Fibroblast of pulmonary artery (primary cell): Measurements from ENCODE around the gene RASAL2.
A peak's percentile ranks its signal among the peaks of the same experiment; 100 is the strongest.

ENCODE experiments used
- DNase-seq: peaks from one replicate; pipeline ENCODE4 v3.0.0-alpha.2; 2010; ENCODE audit warnings: low read depth
- H3K4me3 ChIP-seq: replicated peaks from 2 replicates; pipeline ENCODE4 v1.5.1; 2011; ENCODE audit warnings: low read depth, mild to moderate bottlenecking, control low read depth, low read length, moderate library complexity
- TF ChIP-seq, protein P1 (sequence below): IDR thresholded peaks from 2 replicates; pipeline ENCODE4 v1.5.1; 2011; ENCODE audit warnings: mild to moderate bottlenecking, control low read depth, low read length, inconsistent platforms; ENCODE audit errors: missing control alignments

Gene RASAL2

DNA sequence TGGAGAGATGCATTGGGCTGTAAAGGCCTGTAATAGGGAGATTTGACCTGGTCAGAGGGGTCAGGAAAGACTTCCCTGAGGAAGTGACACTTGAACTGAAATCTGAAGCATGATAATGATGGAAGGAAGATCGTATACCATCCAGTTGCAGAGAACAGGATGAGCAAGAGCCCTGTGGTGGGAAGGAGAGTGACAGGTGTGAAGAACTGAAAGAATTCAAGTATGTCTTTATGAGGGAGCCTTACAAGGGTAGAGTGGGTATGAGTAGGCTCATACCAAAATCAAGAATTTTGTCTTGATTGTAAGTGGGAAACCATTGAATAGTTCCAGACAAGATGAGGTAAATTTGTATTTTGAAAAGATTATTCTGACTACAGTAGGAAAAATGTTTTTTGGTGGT is 129.4 kb downstream of the RASAL2 start:
- H3K4me3 ChIP-seq, result no peak overlapping the region
- TF ChIP-seq, protein P1, sequence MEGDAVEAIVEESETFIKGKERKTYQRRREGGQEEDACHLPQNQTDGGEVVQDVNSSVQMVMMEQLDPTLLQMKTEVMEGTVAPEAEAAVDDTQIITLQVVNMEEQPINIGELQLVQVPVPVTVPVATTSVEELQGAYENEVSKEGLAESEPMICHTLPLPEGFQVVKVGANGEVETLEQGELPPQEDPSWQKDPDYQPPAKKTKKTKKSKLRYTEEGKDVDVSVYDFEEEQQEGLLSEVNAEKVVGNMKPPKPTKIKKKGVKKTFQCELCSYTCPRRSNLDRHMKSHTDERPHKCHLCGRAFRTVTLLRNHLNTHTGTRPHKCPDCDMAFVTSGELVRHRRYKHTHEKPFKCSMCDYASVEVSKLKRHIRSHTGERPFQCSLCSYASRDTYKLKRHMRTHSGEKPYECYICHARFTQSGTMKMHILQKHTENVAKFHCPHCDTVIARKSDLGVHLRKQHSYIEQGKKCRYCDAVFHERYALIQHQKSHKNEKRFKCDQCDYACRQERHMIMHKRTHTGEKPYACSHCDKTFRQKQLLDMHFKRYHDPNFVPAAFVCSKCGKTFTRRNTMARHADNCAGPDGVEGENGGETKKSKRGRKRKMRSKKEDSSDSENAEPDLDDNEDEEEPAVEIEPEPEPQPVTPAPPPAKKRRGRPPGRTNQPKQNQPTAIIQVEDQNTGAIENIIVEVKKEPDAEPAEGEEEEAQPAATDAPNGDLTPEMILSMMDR, result no peak
- no peak for DNase-seq

DNA sequence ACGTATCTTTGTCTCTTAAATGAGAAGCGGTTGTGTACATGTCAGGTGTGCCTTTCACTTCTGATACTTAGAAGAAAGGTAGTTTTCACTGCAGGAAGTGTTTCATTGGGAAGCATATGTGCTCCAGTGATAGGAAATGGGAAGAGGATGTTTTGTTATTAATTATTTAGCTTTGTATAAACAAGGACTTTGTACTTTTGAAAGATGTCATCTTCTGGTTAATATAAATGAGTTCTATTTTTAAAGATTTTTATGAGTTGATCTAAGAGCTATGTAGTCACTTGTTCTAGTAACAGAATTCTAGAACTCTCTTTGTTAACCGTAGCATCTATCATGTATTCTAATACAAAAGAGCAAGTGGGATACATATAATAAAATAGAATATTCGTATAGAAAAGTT is 130.5 kb downstream of the RASAL2 start:
- H3K4me3 ChIP-seq, result no peak overlapping the region
- no peak for DNase-seq
- TF ChIP-seq, protein P1, result no peak

DNA sequence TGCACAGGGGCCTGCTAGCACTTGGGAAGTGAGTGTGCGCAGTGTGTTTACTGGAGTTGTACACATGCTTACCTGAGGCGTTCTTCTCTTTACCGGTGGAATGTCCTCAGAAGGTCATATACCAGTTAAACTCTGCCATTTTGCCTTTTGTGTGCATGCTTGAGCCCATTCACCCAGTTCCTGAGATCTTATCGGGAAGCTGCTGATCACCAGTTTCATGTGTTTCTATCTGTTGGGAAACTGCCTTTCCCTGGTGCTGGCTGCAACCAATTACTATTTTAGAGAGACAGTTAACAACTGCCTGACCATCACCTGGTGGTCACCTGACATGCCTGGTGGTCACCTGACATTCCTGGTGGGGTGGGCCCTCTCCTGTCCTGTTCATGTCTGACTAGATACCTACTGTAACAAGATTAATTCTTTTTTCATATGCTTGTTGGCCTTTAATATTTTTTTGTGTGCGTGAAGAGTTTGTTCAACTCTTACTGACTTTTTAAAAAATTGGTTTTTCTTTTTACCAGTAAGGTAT is 137.0 kb downstream of the RASAL2 start:
- TF ChIP-seq, protein P1, result no peak
- no peak overlapping the region for H3K4me3 ChIP-seq
- DNase-seq, result no peak

DNA sequence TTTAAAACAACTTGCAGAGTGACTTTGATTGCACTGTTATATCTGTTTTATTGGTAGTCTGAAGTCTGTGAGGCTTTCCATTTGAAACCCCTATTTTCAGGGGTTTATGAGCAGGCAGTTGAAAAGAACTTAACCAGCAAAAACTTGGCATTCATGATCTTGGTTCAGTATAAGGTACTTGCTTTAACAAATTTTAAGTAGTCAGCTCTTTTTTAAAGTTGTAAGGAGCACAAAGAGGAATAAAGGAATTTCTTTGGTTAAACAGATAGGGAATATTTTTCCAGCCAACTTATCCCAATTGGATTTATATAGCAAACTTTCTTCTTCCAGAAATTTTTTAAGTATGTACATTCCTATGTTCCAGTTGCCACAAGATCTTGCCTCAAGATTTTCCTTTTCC is 138.2 kb downstream of the RASAL2 start:
- TF ChIP-seq, protein P1, result no peak
- H3K4me3 ChIP-seq, result no peak overlapping the region
- no peak for DNase-seq

DNA sequence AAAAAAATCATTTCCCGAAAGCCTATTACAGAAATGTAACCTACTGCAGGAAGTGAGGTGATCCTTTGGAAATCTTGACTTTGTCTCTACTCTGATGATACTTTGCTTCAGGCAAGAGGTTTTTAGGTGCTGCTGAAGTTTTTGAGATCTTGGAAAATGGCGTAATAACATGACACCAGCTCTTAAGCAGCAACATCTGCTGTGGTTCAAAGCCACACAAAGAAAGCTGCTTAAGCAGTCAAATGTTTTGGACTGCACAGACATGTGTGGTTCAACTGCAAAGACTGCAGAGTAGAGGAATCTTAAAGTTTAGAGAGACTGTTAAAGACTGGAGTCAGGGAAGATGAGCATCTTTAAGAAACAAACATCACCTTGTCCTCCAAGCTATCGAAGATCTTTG is 139.0 kb downstream of the RASAL2 start:
- peak; percentile 37 for DNase-seq
- H3K4me3 ChIP-seq, result no peak overlapping the region
- TF ChIP-seq, protein P1, result no peak

DNA sequence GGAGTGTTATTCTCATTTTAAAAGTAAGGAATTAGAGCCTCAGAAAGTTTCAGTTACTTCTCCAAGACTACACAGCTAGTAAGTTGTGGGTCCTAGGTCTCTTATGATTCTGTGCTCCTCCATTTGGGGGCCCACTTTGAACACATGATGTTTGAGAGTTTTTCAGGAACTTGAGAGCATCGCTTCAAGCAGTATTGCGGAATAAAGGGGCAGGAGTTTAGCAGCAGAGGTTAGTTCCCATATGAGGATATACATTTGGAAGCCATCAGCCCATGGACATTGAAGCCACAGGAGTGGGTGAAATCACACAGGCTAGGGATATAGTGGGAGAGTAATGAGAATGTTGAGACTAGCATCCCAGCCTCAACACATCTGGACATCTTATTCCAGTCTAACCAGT is 143.2 kb downstream of the RASAL2 start:
- DNase-seq, result no peak
- TF ChIP-seq, protein P1, result no peak
- H3K4me3 ChIP-seq, result no peak overlapping the region

DNA sequence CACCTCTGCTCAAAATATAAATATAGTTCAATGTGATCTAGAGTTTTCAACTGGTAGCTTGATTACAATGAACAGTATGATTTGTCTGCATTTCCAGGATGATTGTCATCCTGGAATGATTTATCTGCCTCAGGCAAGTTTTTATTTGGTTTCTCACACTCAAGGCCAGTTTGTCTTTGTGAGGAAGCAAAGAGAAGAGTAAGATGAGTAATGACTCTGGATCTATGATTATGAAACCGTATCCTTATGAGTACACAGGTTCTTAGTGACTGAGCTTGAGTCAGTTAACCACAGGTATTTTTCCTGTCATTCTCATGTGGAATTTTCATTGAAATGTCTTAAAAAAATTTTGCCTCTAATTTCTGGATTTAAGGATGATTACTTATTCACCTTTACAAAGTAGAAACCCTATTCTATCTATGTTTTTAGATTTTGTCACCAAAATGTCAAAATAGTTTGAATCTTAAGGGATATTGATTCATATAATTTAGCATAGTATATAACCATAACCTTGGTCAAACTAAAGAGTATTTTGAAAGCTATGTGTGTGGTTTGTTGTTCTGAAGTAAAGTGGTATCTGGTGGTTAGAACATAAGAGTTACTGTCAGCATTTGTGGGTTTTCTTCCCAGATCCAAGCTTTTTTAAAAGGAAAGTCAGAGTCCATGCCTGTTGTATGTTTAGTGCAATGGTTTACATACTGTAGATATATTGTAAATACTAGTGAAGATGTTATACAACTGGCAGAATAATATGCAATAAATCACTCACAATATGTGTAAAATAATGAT is 145.0 kb downstream of the RASAL2 start:
- H3K4me3 ChIP-seq, result no peak overlapping the region
- TF ChIP-seq, protein P1, result no peak
- peak; percentile 97 for DNase-seq
